HuH-7 (cell line): ENCODE data around the gene ADORA2A.

Experiments used
- DNase-seq: peaks from one replicate; pipeline ENCODE4 v3.0.0; 2011; ENCODE audit warnings: low spot score

Gene ADORA2A

DNA sequence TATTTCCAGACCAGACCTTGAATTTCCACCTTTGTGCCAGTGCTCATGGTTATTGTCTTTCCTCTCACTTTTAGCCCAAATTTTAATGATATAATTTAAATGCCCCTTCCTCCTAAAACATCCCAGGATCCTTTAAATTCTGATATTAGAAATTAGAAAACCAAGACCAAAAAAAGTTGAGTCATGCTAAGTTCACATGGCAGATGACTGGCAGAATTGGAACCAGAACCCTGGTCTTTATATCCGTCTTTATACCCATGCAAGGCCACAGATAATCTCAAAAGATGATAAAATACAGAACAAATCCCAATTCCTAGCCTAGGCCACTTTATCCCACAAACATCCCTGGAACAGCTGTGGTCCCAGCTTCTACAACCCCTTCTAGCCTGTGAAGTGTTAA lies 26.5 kb downstream of the ADORA2A start:
- DNase-seq, result no peak

DNA sequence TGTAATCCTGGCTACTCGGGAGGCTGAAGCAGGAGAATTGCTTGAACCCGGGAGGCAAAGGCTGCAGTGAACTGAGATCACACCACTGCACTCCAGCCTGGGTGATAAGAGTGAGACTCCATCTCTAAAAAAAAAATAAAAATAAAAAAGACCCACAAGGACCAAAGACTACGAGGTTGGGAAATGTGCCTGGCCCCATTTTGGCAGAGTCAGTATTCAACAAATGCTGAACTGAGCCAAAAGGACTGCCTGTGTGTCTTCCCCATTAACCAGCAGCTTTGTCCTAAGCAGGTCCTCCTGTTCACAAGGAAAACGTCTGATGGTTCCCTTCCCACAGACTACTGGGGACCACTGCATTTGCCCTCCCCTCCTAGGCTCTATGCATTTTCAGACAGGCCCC lies 27.6 kb downstream of the ADORA2A start:
- no peak for DNase-seq

GRCh38 chr22:24455751-24456426 lies 28.5 kb downstream of the ADORA2A start:
- DNase-seq, result no peak

- no peak for DNase-seq
These were observed 30.6 kb downstream of the ADORA2A start for GRCh38 chr22:24457894-24458420.

DNA sequence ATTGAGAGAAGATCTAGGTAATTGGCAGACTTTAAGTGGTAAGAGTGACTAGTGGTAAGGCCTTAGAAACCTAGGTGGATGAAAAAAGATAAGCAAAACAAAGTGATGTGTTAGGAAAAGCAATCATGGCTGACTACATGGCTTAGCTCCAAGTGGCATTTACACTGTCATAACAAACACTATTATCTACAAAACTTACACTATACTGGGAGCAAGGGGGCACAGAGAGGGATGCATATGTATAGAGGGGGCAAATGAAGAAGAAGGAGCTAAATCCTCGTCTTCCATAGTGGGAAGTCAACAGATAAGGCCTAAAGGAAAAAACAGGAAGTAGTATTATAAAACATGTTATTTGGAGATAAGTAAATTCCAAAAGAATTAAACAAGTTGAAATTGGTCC lies 32.5 kb downstream of the ADORA2A start:
- DNase-seq, result no peak

GRCh38 chr22:24460418-24461089 lies 33.2 kb downstream of the ADORA2A start:
- DNase-seq, result no peak

GRCh38 chr22:24463071-24463760 lies 35.8 kb downstream of the ADORA2A start:
- no peak for DNase-seq

DNA sequence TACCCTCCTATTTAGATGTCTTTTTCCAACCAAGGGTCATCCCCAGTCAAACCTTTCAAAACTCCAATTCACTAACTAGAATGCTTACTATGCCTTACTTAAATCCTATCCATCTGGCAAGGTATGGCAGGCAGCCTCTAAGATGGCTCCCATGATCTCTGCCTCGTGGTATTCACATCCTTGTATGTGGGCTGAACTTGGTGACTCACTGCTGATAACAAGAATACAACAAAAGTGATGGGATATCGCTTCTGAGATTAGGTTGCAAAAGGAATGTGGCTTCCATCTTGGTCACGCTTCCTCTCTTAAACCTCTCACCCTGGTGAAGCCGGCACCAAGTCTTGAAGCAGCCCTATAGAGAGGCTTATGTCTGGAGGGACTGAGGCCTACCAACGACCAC lies 38.2 kb downstream of the ADORA2A start:
- DNase-seq, result no peak

DNA sequence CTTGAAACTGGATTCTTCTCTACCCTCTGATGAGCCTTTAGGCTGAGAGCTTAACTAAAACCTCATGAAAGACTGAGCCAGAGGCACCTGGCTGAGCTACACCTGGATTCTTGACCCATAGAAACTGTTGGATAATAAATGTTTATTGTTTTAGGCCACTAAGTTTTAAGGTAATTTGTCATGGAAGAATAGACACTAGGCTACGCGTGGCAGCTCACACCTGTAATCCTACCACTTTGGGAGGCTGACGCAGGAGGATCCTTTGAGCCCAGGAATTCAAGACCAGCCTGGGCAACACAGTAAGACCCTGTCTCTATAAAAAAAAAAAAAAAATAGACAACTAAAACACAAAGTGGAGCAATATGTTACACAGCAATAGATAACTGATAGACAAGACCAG lies 38.6 kb downstream of the ADORA2A start:
- no peak for DNase-seq

DNA sequence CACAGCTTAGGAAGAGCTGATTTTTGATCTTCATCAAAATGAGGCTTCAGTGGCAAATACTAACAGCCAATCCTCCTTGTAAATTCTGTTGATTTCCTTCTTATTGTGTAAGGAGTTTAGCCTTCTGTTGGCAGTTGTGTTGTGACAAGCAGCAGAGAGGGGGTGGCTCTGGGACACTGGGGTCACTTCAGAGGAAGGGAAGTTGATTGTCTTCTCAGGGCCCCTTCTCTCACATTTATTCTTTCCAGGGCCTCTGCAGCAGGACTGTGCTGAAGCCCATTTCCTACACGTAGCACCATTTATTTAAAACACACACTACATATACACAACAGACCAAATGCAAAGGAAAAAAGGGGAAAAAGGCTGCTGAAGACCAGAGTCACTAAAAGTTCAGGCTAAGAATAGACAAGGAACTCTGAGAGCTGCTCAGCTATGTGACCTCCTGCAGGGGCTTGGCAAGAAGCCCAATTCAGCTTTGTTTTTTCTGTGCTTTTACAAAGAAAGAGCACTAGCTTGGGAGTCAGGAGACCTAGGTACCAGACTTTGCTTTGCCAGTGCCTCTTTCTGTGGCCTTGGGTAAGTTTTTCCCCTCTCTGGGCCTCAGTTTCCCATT lies 39.4 kb downstream of the ADORA2A start:
- DNase-seq, result no peak

DNA sequence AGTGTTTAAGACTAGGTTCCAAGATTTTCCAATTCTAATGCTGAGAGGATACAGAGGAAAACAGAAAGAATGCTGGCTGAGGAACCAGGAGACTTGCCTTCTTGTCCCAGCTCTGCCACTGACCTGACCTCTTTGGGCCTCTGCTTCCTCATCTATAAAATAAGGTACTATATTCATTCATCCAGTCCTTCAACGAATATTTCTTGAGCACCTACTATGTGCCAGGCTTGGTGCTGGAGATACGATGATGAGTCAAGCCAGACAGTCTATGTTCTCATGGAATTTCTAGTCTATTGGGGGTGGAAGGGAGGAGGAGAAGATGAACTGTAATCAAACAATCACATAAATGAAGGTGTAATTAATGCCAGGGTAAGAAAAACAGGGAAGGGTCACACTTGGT lies 39.9 kb downstream of the ADORA2A start:
- no peak for DNase-seq

DNA sequence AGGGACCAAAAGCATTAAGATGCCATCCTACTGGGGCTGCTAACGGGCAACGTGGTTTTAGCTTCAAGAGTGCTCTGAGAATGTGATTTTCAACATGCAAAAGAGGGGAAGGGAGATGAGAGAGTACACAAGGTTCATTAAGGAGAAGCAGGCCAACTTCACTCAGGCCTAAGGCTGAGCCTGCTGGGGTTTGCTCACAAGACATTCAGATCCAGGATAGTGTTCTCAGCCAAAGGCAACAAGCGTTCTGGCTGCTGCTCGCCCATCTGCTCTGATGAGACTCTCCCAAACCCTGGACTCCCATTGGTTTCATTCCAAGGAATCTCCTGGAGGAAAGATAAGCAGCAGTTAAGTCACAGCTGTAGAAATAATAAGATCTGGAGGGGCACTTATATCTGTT lies 44.2 kb downstream of the ADORA2A start:
- DNase-seq, result no peak

DNA sequence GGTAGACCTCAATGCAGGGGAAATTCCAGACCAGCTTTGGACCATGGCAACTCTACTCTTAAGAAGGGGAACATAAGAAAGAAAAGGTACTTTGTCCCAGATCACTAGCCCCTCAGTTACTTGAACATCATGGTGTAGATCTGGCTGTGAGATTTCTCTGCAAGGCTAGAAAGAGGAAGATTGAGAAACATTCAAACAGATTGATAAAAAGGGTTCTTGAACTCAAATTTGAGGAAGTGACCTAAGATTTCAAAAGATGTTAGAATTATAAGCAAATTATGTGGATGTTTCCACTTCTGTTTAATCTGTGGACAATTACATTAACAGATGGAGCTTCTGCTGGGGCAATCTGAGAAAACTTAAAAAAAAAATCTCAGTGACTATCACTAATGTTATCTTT lies 45.9 kb downstream of the ADORA2A start:
- no peak for DNase-seq

DNA sequence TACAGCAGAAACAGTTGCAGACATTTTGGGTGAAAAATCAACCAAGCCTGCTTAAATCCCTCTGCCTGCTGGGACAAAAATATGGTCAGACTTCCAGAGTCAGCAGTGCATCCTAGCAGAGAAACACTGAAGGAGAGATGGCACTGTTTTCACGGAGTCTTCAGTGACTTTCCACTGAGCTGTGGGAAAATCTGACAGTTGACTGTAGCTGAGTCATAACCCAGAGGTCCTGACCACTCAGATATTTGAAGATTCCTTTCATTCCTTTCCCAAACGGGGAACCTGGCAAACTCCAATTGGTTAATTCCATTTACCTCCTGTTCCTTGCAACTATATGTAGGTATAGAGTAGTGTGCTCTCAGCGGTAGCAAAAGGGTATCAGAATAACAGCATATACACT lies 46.8 kb downstream of the ADORA2A start:
- no peak for DNase-seq

- DNase-seq, result no peak
These were observed 47.4 kb downstream of the ADORA2A start for GRCh38 chr22:24474649-24475255.

- no peak for DNase-seq
These were observed 54.2 kb downstream of the ADORA2A start for GRCh38 chr22:24481641-24482040.

DNA sequence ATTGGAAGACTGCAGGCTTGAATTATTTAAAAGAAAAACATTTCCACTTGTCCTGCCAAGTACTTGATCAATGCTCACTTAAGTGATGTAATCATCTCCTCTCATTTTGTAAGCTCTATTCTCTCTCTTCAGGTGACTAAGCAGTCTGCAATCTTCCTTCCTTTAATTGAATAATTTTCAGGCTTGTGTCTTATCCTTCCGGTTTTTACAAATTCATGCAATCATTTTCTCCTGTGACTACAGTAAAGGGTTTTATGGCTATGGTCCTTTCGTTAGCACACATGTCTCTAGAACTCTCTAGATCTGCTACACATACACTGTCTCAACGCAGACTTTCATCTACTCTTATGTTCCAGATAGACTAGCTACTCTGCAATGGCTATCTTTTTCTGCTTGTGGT lies 55.2 kb downstream of the ADORA2A start:
- DNase-seq, result no peak

DNA sequence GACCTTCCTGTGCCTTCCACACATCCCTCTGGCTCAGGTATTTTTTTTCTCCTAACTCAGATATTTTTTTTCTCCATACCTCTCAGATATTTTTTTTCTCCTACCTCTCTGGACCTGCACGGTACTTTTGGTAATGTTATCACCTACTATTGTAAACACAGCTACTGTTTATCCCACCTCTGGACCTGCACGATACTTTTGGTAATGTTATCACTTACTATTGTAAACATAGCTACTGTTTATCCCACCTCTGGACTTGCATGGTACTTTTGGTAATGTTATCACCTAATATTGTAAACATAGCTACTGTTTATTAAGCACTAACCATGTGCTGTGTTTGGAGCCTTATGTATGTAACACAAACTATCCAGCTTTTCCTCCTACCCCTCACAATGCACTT lies 55.6 kb downstream of the ADORA2A start:
- DNase-seq, result no peak

DNA sequence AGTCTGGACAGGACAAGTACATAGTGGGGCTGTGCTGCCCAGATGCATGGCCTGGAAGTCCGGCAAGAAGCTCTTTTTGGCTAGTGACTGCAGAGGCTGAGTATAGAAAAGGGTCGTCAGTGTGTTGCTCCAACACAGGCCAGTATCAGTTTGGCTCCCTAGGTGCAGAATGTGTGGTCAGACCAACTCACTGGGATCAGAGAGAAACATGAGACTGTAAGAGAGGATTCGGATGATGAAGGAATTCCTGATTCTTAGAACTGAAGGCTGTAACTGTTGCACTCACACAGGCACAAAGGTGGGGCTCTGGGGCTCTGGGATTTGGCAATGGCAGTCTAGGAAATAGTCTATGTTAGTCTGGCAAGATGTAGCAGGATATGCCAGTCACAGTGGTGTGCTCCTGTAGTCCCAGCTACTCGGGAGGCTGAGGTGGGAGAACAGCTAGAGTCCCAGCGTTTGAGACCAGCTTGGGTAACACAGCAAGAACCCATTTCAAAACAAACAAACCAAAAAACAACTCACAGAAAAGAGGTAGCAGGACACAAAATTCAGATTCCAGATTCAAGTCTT lies 56.7 kb downstream of the ADORA2A start:
- no peak for DNase-seq

GRCh38 chr22:24485170-24485569 lies 57.8 kb downstream of the ADORA2A start:
- DNase-seq, result no peak

- DNase-seq, result no peak
These were observed 58.2 kb downstream of the ADORA2A start for GRCh38 chr22:24485608-24486007.

GRCh38 chr22:24486501-24486921 lies 59.1 kb downstream of the ADORA2A start:
- DNase-seq, result no peak
